Measurements from ENCODE around the gene TAT. TPM values are rescaled to one million over a fixed set of nuclear protein-coding genes. Genes with fewer than 3 reads are reported as not detected.

The TAT gene
- polyA plus RNA-seq, 1 donor (not counting 4 experiments of a cell fraction or from before 2014, with no cell fraction given): not detected

GRCh38 chr16:71557299-71557698, 19.6 kb downstream of the TAT start:
- Histone ChIP-seq H3K36me3 (ENCODE audit: control insufficient read depth in 2 of 2, extremely low read depth in 1 of 2, insufficient read depth in 2 of 2, low read length in 2 of 2) (no peaks in the 10 kb centered on the region), H4K20me1 (ENCODE audit: control insufficient read depth, extremely low read depth, insufficient read depth, low read length) (no peaks in the 10 kb centered on the region), H3K4me1 (ENCODE audit: control insufficient read depth, extremely low read depth, insufficient read depth, low read length) (no peaks in the 10 kb centered on the region), H3K9me3 (ENCODE audit: control insufficient read depth, low read depth, low read length) (no peaks in the 10 kb centered on the region), H3K27ac (ENCODE audit: control insufficient read depth, insufficient read depth, low read length) (no peak overlapping the region), H3K4me2 (ENCODE audit: control insufficient read depth, extremely low read depth, insufficient read depth, low read depth, low read length) (no peak overlapping the region), H3K79me2 (ENCODE audit: control insufficient read depth, insufficient read depth, low read length) (no peaks in the 10 kb centered on the region), H3K9me1 (ENCODE audit: control insufficient read depth, extremely low read depth, insufficient read depth, low read length) (no peaks in the 10 kb centered on the region), H3K27me3 (ENCODE audit: control insufficient read depth, extremely low read depth, insufficient read depth, low read length) (no peaks in the 10 kb centered on the region), H2AFZ (ENCODE audit: control insufficient read depth, low read length) (no peak overlapping the region), H3K4me3 (ENCODE audit: control insufficient read depth in 2 of 3, extremely low read depth in 1 of 3, insufficient read depth in 2 of 3, low read depth in 1 of 3, low read length in 3 of 3) (no peak overlapping the region), H3K9ac (ENCODE audit: control insufficient read depth, extremely low read depth, insufficient read depth, low read length) (no peak overlapping the region)
- dilution Hi-C loops (cut with MboI; ENCODE audit: extremely low pct_ligation_motif_present, low sequenced_read_pairs): no loop called here
- FAIRE-seq: no peak
- no peak for TF ChIP-seq CTCF (optimal IDR thresholded peaks at IDR 0.05 in 1 of 3, IDR thresholded peaks at IDR 0.05 in 1 of 3, conservative IDR thresholded peaks at IDR 0.05 in 1 of 3; ENCODE audit: extremely low read depth in 1 of 3, insufficient read depth in 2 of 3, low read length in 3 of 3)
- no peak for TF ChIP-seq EZH2 (IDR thresholded peaks at IDR 0.05; ENCODE audit: low read length)
- DNase-seq (ENCODE audit: low read depth, low spot score): no peak

DNA sequence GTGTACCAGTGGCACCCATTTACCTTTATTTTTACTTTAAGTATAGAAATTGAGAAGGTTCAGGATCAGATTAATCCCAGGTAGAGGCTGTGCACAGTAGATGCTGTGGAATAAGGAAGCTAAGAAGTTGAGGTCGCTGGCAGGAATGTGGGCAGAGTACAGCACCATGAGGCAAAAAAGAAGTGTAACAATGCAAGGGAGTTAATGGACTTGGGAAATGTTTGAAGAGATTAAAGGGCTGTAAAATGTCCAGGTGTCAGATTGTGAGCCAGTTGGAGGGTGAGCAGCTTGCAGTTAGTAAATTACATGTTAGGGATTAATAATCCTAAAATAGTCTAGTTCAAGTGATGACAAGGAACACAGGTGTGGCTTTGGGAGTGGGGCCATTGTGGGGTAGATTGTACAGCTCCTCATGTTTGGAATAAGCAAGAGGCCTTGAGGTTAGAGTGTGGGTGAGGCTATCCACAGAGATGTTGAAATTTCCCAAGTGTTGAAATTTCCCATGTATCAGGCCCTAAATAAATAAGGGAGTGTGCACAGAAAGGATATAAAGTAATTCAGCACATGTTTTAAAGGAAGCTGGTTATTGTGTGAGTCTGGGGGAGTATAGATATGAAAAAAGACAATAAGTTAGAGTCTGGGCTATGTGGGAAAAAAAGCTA, 21.5 kb downstream of the TAT start:
- FAIRE-seq: no peak
- Histone ChIP-seq H3K27ac (ENCODE audit: control insufficient read depth, insufficient read depth, low read length) (no peak overlapping the region), H3K27me3 (ENCODE audit: control insufficient read depth, extremely low read depth, insufficient read depth, low read length) (no peaks in the 10 kb centered on the region), H3K79me2 (ENCODE audit: control insufficient read depth, insufficient read depth, low read length) (no peaks in the 10 kb centered on the region), H3K9me1 (ENCODE audit: control insufficient read depth, extremely low read depth, insufficient read depth, low read length) (no peaks in the 10 kb centered on the region), H3K9ac (ENCODE audit: control insufficient read depth, extremely low read depth, insufficient read depth, low read length) (no peak overlapping the region), H2AFZ (ENCODE audit: control insufficient read depth, low read length) (no peak overlapping the region), H3K4me2 (ENCODE audit: control insufficient read depth, extremely low read depth, insufficient read depth, low read depth, low read length) (no peak overlapping the region), H3K4me1 (ENCODE audit: control insufficient read depth, extremely low read depth, insufficient read depth, low read length) (no peaks in the 10 kb centered on the region), H3K4me3 (ENCODE audit: control insufficient read depth in 2 of 3, extremely low read depth in 1 of 3, insufficient read depth in 2 of 3, low read depth in 1 of 3, low read length in 3 of 3) (no peak overlapping the region), H3K36me3 (ENCODE audit: control insufficient read depth in 2 of 2, extremely low read depth in 1 of 2, insufficient read depth in 2 of 2, low read length in 2 of 2) (no peaks in the 10 kb centered on the region), H4K20me1 (ENCODE audit: control insufficient read depth, extremely low read depth, insufficient read depth, low read length) (no peaks in the 10 kb centered on the region), H3K9me3 (ENCODE audit: control insufficient read depth, low read depth, low read length) (no peaks in the 10 kb centered on the region)
- dilution Hi-C loops (cut with MboI; ENCODE audit: extremely low pct_ligation_motif_present, low sequenced_read_pairs): no loop called here
- no peak for DNase-seq (ENCODE audit: low read depth, low spot score)
- no peak for TF ChIP-seq EZH2 (IDR thresholded peaks at IDR 0.05; ENCODE audit: low read length)
- TF ChIP-seq CTCF (optimal IDR thresholded peaks at IDR 0.05 in 1 of 3, IDR thresholded peaks at IDR 0.05 in 1 of 3, conservative IDR thresholded peaks at IDR 0.05 in 1 of 3; ENCODE audit: extremely low read depth in 1 of 3, insufficient read depth in 2 of 3, low read length in 3 of 3): no peak
